ENCODE data around the gene SPATS2L.

The SPATS2L gene

GRCh38 chr2:200453853-200454534 lies 147.5 kb downstream of the SPATS2L start:
- H3K36me3 ChIP-seq (ENCODE audit: insufficient read depth, low read length): peaks cover 27% of the 10 kb centered on the region
- H3K4me1 ChIP-seq (ENCODE audit: insufficient read depth, low read length): no peaks in the 10 kb centered on the region
- no peaks in the 10 kb centered on the region for H3K9me3 ChIP-seq (ENCODE audit: control insufficient read depth, insufficient read depth, low read length)
- H3K9ac ChIP-seq (ENCODE audit: low read depth, low read length): no peak overlapping the region

GRCh38 chr2:200454927-200455801 lies 148.7 kb downstream of the SPATS2L start:
- Histone ChIP-seq H3K9ac (ENCODE audit: low read depth, low read length) (no peak overlapping the region), H3K4me1 (ENCODE audit: insufficient read depth, low read length) (no peaks in the 10 kb centered on the region), H3K9me3 (ENCODE audit: control insufficient read depth, insufficient read depth, low read length) (no peaks in the 10 kb centered on the region), H3K36me3 (ENCODE audit: insufficient read depth, low read length) (peaks cover 31% of the 10 kb centered on the region)

DNA sequence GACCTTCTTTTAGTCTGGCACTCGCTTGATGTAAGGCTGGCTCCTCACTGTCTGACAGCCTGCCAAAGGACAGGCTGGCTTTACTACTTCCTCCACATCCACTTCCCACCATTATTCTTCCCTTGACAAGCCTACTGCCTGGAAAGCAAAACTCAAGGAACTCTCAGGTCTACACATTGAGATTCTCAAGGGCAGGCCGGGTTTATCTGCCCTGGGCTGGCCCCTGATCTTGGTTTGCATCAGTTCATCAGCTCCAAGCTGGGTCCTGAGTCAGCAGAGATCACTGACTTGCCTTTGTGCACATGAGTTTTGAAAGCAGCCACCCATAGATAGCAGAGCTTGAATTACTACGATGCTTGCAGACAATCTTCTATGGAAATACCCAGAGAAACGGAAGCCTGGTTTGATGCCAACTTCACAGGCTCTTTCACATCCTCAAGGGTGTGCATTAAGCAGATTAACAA lies 149.5 kb downstream of the SPATS2L start:
- Histone ChIP-seq H3K9ac (ENCODE audit: low read depth, low read length) (no peak overlapping the region), H3K9me3 (ENCODE audit: control insufficient read depth, insufficient read depth, low read length) (no peaks in the 10 kb centered on the region), H3K4me1 (ENCODE audit: insufficient read depth, low read length) (no peaks in the 10 kb centered on the region), H3K36me3 (ENCODE audit: insufficient read depth, low read length) (peaks cover 24% of the 10 kb centered on the region)

GRCh38 chr2:200456567-200456966 lies 150.1 kb downstream of the SPATS2L start:
- H3K36me3 ChIP-seq (ENCODE audit: insufficient read depth, low read length): peaks cover 22% of the 10 kb centered on the region
- H3K9me3 ChIP-seq (ENCODE audit: control insufficient read depth, insufficient read depth, low read length): no peaks in the 10 kb centered on the region
- H3K9ac ChIP-seq (ENCODE audit: low read depth, low read length): no peak overlapping the region
- H3K4me1 ChIP-seq (ENCODE audit: insufficient read depth, low read length): no peaks in the 10 kb centered on the region

- Histone ChIP-seq H3K9ac (ENCODE audit: low read depth, low read length) (no peak overlapping the region), H3K4me1 (ENCODE audit: insufficient read depth, low read length) (no peaks in the 10 kb centered on the region), H3K9me3 (ENCODE audit: control insufficient read depth, insufficient read depth, low read length) (no peaks in the 10 kb centered on the region), H3K36me3 (ENCODE audit: insufficient read depth, low read length) (peaks cover 27% of the 10 kb centered on the region)
Measured at GRCh38 chr2:200459101-200459500, 152.6 kb downstream of the SPATS2L start.

DNA sequence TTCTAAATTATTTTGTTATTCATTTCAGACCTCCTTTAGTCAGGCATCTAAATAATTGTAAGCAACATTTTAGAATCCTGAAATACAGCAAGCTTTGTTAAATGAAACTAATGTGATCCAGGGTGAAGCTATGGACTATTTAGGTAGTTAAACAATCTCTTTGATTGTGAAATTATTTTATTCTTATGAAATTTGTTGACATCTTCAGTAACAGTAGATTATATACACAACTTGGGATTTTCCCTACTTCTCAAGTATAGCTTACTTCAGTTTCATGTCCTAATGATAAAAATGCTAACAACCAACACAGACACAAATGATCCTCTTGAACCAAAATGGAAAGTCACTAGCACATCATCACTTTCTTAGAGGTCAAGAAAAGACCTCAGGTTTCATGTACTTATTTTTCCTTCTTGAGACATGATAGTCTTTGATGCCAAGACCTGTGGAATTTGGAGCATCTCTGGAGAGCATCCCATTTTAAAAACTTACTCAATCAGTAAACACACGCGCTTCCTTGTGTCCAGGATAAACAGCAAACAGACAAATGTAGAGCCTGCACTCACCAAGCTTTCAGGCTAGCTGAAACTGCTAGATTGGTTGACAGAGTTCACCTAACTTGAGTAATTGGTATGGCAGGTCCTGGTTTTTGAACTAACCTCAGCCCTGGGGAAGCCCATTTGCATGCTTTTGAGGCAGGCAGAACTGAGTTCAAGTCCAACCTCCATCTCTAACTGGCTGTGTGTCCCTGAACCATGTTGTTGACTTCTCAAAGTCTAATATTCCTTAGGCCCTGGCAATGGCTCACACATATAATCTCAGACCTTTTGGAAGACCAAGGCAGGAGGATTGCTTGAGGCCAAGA lies 155.6 kb downstream of the SPATS2L start:
- no peak overlapping the region for H3K9ac ChIP-seq (ENCODE audit: low read depth, low read length)
- H3K9me3 ChIP-seq (ENCODE audit: control insufficient read depth, insufficient read depth, low read length): no peaks in the 10 kb centered on the region
- no peaks in the 10 kb centered on the region for H3K4me1 ChIP-seq (ENCODE audit: insufficient read depth, low read length)
- H3K36me3 ChIP-seq (ENCODE audit: insufficient read depth, low read length): peaks cover 33% of the 10 kb centered on the region

DNA sequence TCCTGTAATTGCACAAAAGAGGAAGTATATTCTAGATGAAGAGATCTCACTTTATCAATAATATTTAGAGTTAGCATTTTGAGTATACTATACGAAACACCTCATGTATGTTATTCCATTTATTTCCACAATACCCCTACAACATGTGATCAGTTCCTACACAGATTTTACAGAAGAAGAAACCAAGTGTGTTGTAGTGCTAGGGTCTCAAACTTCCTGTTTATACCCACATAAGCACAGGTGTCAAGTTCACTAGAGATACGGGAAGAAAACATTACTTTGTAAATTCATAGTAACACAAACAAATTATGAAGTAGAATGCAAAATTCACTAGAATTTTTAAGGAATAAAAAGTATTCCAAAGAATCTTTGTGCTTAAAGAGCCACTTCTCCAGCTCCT lies 157.0 kb downstream of the SPATS2L start:
- H3K9me3 ChIP-seq (ENCODE audit: control insufficient read depth, insufficient read depth, low read length): no peaks in the 10 kb centered on the region
- H3K9ac ChIP-seq (ENCODE audit: low read depth, low read length): no peak overlapping the region
- H3K36me3 ChIP-seq (ENCODE audit: insufficient read depth, low read length): peaks cover 40% of the 10 kb centered on the region
- no peaks in the 10 kb centered on the region for H3K4me1 ChIP-seq (ENCODE audit: insufficient read depth, low read length)

DNA sequence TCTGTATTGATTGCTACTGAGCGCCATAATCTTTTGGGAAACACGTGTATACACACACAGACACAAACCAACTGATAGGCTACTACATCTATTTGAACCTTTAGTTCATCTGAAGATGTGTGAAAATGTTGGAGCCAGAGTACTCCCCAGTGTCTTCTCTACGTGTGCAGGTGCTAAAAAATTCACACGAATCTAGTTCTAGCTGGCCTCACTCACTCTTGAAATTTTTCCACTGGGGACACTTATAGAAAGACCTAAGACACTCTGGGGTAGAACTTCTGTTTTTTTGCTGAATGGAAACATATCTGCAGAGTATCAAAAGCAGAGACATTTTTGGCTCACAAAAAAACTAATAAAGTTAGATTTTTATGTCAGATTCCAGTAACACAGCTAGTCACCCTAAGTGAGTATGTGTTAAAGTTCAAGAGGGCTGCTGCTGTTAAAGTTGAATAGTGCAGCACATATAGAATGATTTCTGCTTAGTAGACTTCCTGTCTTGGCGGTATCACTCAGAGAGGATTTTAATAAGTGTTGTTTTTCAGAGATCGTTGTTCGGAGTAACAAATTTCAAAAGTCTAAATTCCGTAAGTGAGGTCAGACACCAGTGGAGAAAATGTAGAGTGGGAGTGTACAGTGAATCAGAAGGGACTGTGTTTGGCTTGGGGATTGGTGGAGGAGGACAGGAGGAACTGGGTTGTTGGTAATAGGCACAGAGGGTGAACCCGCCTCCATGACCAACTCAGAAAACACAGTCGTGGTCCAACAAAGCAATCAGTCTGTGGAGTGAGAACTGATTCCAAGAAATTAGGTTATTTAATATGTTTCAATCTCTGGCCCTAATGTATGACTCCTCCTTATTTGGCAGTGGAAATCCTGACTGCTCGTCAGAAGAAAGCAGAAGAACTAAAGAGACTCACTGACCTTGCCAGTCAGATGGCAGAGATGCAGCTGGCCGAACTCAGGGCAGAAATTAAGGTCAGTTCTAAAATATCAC lies 160.2 kb downstream of the SPATS2L start:
- H3K4me1 ChIP-seq (ENCODE audit: insufficient read depth, low read length): 0 out of 2 replicates have a peak, but pooled peaks cover 4% of the 10 kb centered on the region
- no peak overlapping the region for H3K9ac ChIP-seq (ENCODE audit: low read depth, low read length)
- H3K36me3 ChIP-seq (ENCODE audit: insufficient read depth, low read length): peaks cover 60% of the 10 kb centered on the region
- H3K9me3 ChIP-seq (ENCODE audit: control insufficient read depth, insufficient read depth, low read length): no peaks in the 10 kb centered on the region

DNA sequence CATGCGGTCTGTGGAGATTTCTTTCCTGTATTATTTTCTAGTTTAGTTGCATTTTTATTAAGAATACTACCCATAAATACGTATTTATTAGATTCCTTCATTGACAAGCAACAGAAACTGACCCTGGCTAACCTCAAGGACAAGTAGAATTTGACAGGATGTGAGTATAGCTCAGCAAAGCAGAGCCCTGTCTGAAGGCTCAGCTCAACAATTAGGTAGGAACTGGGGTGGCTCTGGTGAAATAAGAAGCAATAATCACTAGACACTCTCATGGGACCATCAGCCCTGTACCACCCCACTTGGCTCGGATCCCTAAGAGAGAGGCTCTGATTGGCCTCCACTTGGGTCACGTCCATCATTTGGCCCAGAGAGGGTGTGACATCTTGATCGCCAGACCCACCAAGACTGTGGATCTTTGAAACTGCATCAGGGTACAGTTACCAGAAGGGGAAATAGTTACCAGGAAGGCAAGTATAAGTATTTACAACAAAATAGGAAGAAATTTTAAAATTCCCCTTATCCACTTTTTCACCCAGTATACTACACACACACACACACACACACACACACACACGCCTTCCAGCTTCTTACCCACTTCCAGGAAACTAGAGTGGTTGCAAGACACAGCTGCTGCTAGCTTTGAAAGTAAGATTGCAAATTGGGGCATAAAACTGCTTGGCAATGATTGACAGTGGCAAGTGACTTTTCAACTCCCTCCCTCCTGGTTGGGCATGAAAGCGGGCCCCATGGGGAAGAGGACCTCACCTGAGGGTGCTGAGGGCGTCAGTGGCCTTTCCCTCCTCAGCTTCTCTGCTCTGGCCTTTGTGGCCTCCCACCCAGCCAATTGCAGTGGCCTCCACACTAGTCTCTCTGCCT lies 161.6 kb downstream of the SPATS2L start:
- Histone ChIP-seq H3K9me3 (ENCODE audit: control insufficient read depth, insufficient read depth, low read length) (no peaks in the 10 kb centered on the region), H3K36me3 (ENCODE audit: insufficient read depth, low read length) (peaks cover 64% of the 10 kb centered on the region), H3K4me1 (ENCODE audit: insufficient read depth, low read length) (0 out of 2 replicates have a peak, but pooled peaks cover 4% of the 10 kb centered on the region), H3K9ac (ENCODE audit: low read depth, low read length) (no peak overlapping the region)

DNA sequence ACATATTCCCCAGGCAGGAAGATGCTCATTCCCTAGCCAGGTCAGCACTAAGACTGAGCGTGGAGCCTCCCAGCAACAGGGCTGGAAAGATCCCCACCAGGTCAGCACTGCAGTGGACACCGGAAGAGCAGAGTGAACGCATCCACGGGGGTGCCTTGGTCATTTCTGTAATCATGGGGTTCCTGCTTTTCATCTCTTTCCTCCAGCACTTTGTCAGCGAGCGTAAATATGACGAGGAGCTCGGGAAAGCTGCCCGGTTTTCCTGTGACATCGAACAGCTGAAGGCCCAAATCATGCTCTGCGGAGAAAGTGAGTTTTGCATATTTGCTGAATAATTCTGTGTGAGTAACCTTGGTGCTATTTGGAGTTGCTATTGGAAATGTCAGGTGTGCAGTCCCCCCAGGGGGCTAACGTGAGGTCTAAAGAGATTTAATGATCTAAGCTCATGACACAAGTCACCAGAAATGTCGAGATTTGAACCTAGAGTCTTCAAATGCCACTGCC lies 163.3 kb downstream of the SPATS2L start:
- 0 out of 2 replicates have a peak, but pooled peaks cover 4% of the 10 kb centered on the region for H3K4me1 ChIP-seq (ENCODE audit: insufficient read depth, low read length)
- H3K36me3 ChIP-seq (ENCODE audit: insufficient read depth, low read length): peaks cover 60% of the 10 kb centered on the region
- H3K9me3 ChIP-seq (ENCODE audit: control insufficient read depth, insufficient read depth, low read length): no peaks in the 10 kb centered on the region
- no peak overlapping the region for H3K9ac ChIP-seq (ENCODE audit: low read depth, low read length)

GRCh38 chr2:200470230-200470629 lies 163.7 kb downstream of the SPATS2L start:
- 0 out of 2 replicates have a peak, but pooled peaks cover 4% of the 10 kb centered on the region for H3K4me1 ChIP-seq (ENCODE audit: insufficient read depth, low read length)
- peaks cover 55% of the 10 kb centered on the region for H3K36me3 ChIP-seq (ENCODE audit: insufficient read depth, low read length)
- H3K9ac ChIP-seq (ENCODE audit: low read depth, low read length): no peak overlapping the region

DNA sequence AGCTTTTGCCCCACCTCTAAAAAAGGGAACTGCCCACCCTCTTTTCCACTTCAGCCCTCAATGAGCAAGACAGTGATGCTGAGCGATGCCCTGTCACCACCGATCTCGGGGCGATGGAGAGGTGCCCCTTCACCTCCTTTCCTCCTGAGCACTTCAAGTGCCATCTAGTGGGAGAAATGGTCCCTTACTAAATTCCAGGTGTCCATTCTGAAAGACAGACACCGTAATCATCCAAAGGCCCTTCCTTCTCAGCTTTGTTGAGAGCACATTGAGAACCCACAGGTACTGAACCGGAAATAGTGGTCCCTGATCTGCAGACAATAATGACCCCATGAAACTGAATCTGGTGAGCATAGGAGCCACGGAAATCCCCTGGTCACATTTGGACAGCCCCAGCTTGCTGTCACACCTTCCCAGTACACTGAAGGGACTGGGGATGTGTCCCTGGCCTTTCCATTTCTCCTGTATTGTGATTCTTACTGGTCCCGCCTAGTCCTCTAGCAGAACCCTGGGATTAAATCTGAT lies 164.9 kb downstream of the SPATS2L start:
- H3K4me1 ChIP-seq (ENCODE audit: insufficient read depth, low read length): 0 out of 2 replicates have a peak, but pooled peaks cover 4% of the 10 kb centered on the region
- peaks cover 54% of the 10 kb centered on the region for H3K36me3 ChIP-seq (ENCODE audit: insufficient read depth, low read length)
- no peaks in the 10 kb centered on the region for H3K9me3 ChIP-seq (ENCODE audit: control insufficient read depth, insufficient read depth, low read length)
- H3K9ac ChIP-seq (ENCODE audit: low read depth, low read length): no peak overlapping the region

More at GRCh38 chr2:200470230-200470629, 163.7 kb downstream of the SPATS2L start:
- H3K9me3 ChIP-seq (ENCODE audit: control insufficient read depth, insufficient read depth, low read length): no peaks in the 10 kb centered on the region
